Mononuclear cell (primary cell): ENCODE measurements around the gene ITGAX. TPM values are rescaled to one million over a fixed set of nuclear protein-coding genes. Genes with fewer than 3 reads are reported as not detected.
"Not testable (repeated sequence)": the region's sequence is repeated elsewhere in the genome, so short reads cannot be mapped to it uniquely, and the experiment has no call there.

Experiments
- H3K27me3 ChIP-seq: 2 replicates; pipeline ENCODE4 v1.6.0; 2011; ENCODE audit warnings: low read length, control low read depth; ENCODE audit not compliant: insufficient read depth
- H3K4me1 ChIP-seq: 2 replicates; pipeline ENCODE4 v1.5.1; 2011; ENCODE audit warnings: mild to moderate bottlenecking, low read length, control low read depth; ENCODE audit not compliant: insufficient read depth
- H3K4me3 ChIP-seq: 2 replicates; pipeline ENCODE4 v1.5.1; 2011; ENCODE audit warnings: mild to moderate bottlenecking, low read length, moderate library complexity
- H3K9me3 ChIP-seq: 2 replicates; pipeline ENCODE4 v1.5.1; 2011; ENCODE audit warnings: low read depth, mild to moderate bottlenecking, control low read depth, low read length
- total RNA-seq: library from RNA; depleted of rRNA; stranded (reverse); fragments of >200 nt; gene quantifications from one replicate; pipeline ENCODE4 v1.2.3, GENCODE V29; 2012

Gene ITGAX
- total RNA-seq, 1 donor: 190 TPM

GRCh38 chr16:31403590-31404352 lies 48.8 kb downstream of the ITGAX start:
- H3K4me3 ChIP-seq: no peak overlapping the region
- no peaks in the 10 kb centered on the region for H3K9me3 ChIP-seq
- H3K27me3 ChIP-seq: no peaks in the 10 kb centered on the region
- H3K4me1 ChIP-seq: peaks cover 25% of the 10 kb centered on the region

- Histone ChIP-seq H3K27me3 (no peaks in the 10 kb centered on the region), H3K9me3 (no peaks in the 10 kb centered on the region), H3K4me1 (peaks cover 19% of the 10 kb centered on the region), H3K4me3 (no peak overlapping the region)
These were observed 49.5 kb downstream of the ITGAX start for GRCh38 chr16:31404353-31405064.

GRCh38 chr16:31407406-31407805 lies 52.4 kb downstream of the ITGAX start:
- H3K4me1 ChIP-seq: no peaks in the 10 kb centered on the region
- no peaks in the 10 kb centered on the region for H3K9me3 ChIP-seq
- H3K27me3 ChIP-seq: no peaks in the 10 kb centered on the region
- H3K4me3 ChIP-seq: no peak overlapping the region

- Histone ChIP-seq H3K4me3 (no peak overlapping the region), H3K4me1 (no peaks in the 10 kb centered on the region), H3K9me3 (no peaks in the 10 kb centered on the region), H3K27me3 (no peaks in the 10 kb centered on the region)
These were observed 54.5 kb downstream of the ITGAX start for GRCh38 chr16:31409433-31409832.

- Histone ChIP-seq H3K27me3 (no peaks in the 10 kb centered on the region), H3K4me3 (no peak overlapping the region), H3K4me1 (peaks cover 2% of the 10 kb centered on the region), H3K9me3 (no peaks in the 10 kb centered on the region)
These were observed 55.1 kb downstream of the ITGAX start for GRCh38 chr16:31410082-31410481.

- Histone ChIP-seq H3K27me3 (no peaks in the 10 kb centered on the region), H3K4me3 (no peak overlapping the region), H3K4me1 (peaks cover 6% of the 10 kb centered on the region), H3K9me3 (no peaks in the 10 kb centered on the region)
These were observed 56.3 kb downstream of the ITGAX start for GRCh38 chr16:31411024-31411844.

- no peaks in the 10 kb centered on the region for H3K9me3 ChIP-seq
- H3K4me1 ChIP-seq: peaks cover 6% of the 10 kb centered on the region
- no peak overlapping the region for H3K4me3 ChIP-seq
- H3K27me3 ChIP-seq: no peaks in the 10 kb centered on the region
These were observed 57.8 kb downstream of the ITGAX start for GRCh38 chr16:31412750-31413149.

GRCh38 chr16:31413381-31413780 lies 58.4 kb downstream of the ITGAX start:
- Histone ChIP-seq H3K9me3 (no peaks in the 10 kb centered on the region), H3K4me3 (no peak overlapping the region), H3K4me1 (peaks cover 6% of the 10 kb centered on the region), H3K27me3 (no peaks in the 10 kb centered on the region)

- Histone ChIP-seq H3K4me3 (no peak overlapping the region), H3K27me3 (no peaks in the 10 kb centered on the region), H3K4me1 (peaks cover 6% of the 10 kb centered on the region), H3K9me3 (no peaks in the 10 kb centered on the region)
These were observed 59.0 kb downstream of the ITGAX start for GRCh38 chr16:31413943-31414342.

GRCh38 chr16:31414706-31415105 lies 59.7 kb downstream of the ITGAX start:
- no peaks in the 10 kb centered on the region for H3K27me3 ChIP-seq
- no peak overlapping the region for H3K4me3 ChIP-seq
- no peaks in the 10 kb centered on the region for H3K9me3 ChIP-seq
- peaks cover 6% of the 10 kb centered on the region for H3K4me1 ChIP-seq

- Histone ChIP-seq H3K9me3 (no peaks in the 10 kb centered on the region), H3K27me3 (no peaks in the 10 kb centered on the region), H3K4me1 (peaks cover 9% of the 10 kb centered on the region), H3K4me3 (no peak overlapping the region)
These were observed 61.4 kb downstream of the ITGAX start for GRCh38 chr16:31416371-31416770.

GRCh38 chr16:31417036-31417435 lies 62.1 kb downstream of the ITGAX start:
- not testable (repeated sequence) for H3K9me3 ChIP-seq, H3K27me3 ChIP-seq, H3K4me1 ChIP-seq, H3K4me3 ChIP-seq

GRCh38 chr16:31417916-31418315 lies 62.9 kb downstream of the ITGAX start:
- Histone ChIP-seq H3K4me1 (peaks cover 9% of the 10 kb centered on the region), H3K27me3 (no peaks in the 10 kb centered on the region), H3K9me3 (no peaks in the 10 kb centered on the region), H3K4me3 (no peak overlapping the region)

- H3K4me3 ChIP-seq: no peak overlapping the region
- H3K27me3 ChIP-seq: no peaks in the 10 kb centered on the region
- no peaks in the 10 kb centered on the region for H3K9me3 ChIP-seq
- peaks cover 7% of the 10 kb centered on the region for H3K4me1 ChIP-seq
These were observed 65.1 kb downstream of the ITGAX start for GRCh38 chr16:31420037-31420436.

- Histone ChIP-seq H3K4me3 (no peak overlapping the region), H3K27me3 (no peaks in the 10 kb centered on the region), H3K4me1 (peaks cover 3% of the 10 kb centered on the region)
These were observed 66.6 kb downstream of the ITGAX start for GRCh38 chr16:31421587-31421986.

More at GRCh38 chr16:31421587-31421986, 66.6 kb downstream of the ITGAX start:
- no peaks in the 10 kb centered on the region for H3K9me3 ChIP-seq
